Parathyroid adenoma (tissue), 2 donors: ENCODE data around the gene MRPS35.
"Not testable (repeated sequence)": the region's sequence is repeated elsewhere in the genome, so short reads cannot be mapped to it uniquely, and the experiment has no call there.

Experiments
- H2AFZ ChIP-seq: fragments of 300-600 bp; sonication (generic); one replicate; pipeline ENCODE4 v1.7.0; 2017; ENCODE audit warnings: antibody characterized with exemption, mild to moderate bottlenecking
- H3K27ac ChIP-seq: fragments of 300-600 bp; sonication (generic); one replicate; pipeline ENCODE4 v1.7.0; 2017
- H3K27me3 ChIP-seq: fragments of 300-600 bp; sonication (generic); one replicate; pipeline ENCODE4 v1.7.0; 2017; ENCODE audit warnings: low read length; ENCODE audit not compliant: control insufficient read depth, insufficient read depth
- H3K36me3 ChIP-seq: fragments of 300-600 bp; sonication (generic); one replicate; pipeline ENCODE4 v1.7.0; 2017; ENCODE audit warnings: low read length; ENCODE audit not compliant: control insufficient read depth, insufficient read depth
- H3K4me1 ChIP-seq: fragments of 300-600 bp; sonication (generic); one replicate; pipeline ENCODE4 v1.7.0; 2017; ENCODE audit warnings: control low read depth
- H3K4me2 ChIP-seq: fragments of 300-600 bp; sonication (generic); one replicate; pipeline ENCODE4 v1.7.0; 2017; ENCODE audit warnings: low read length
- H3K4me3 ChIP-seq: fragments of 300-600 bp; sonication (generic); one replicate; pipeline ENCODE4 v1.7.0; 2017; ENCODE audit warnings: low read depth, low read length
- H3K79me2 ChIP-seq: fragments of 300-600 bp; sonication (generic); one replicate; pipeline ENCODE4 v1.7.0; 2017; ENCODE audit warnings: control low read depth
- H3K9ac ChIP-seq: fragments of 300-600 bp; sonication (generic); one replicate; pipeline ENCODE4 v1.7.0; 2017; ENCODE audit warnings: mild to moderate bottlenecking
- H3K9me3 ChIP-seq: fragments of 300-600 bp; sonication (generic); one replicate; pipeline ENCODE4 v1.7.0; 2017; ENCODE audit warnings: low read length; ENCODE audit not compliant: control insufficient read depth
- TF ChIP-seq, protein P1 (sequence below): fragments of 300-600 bp; sonication (generic); IDR thresholded peaks from one replicate; pipeline ENCODE4 v1.7.0; 2017; ENCODE audit warnings: antibody characterized with exemption, mild to moderate bottlenecking
- donor health status: primary hyperparathyroidism.

MRPS35 gene

DNA sequence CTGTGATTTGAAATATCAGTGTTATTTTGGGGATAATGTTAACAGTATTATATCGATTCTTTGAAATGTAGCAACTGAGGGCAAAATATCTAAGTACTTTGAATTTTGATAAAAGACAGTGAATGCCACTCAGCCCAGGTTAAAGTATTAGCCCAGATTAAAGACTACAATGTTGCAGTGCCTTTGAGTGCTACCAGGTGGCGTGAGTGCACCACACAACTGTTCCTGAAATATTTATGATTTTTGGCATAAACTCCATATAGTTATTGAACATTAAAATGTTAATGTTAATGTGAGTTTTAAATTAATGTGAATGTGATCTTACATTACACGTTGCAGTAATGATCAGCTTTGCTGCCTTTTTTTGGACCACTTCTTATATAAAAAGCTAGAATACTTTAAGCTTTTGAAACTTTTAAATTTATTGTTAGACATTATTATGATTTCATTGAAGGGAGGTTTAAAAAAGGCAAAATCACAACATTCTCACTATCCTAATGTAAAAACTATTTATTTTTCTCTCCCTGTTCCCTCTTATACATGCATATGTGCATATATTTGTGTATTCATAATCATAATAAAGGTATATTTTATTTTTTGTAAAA, 22.5 kb downstream of the MRPS35 start:
- H3K27ac ChIP-seq: no peak overlapping the region
- H3K9ac ChIP-seq: no peak overlapping the region
- no peaks in the 10 kb centered on the region for H3K27me3 ChIP-seq
- no peaks in the 10 kb centered on the region for H3K9me3 ChIP-seq
- H3K4me2 ChIP-seq: no peak overlapping the region
- no peaks in the 10 kb centered on the region for H3K36me3 ChIP-seq
- TF ChIP-seq, protein P1, sequence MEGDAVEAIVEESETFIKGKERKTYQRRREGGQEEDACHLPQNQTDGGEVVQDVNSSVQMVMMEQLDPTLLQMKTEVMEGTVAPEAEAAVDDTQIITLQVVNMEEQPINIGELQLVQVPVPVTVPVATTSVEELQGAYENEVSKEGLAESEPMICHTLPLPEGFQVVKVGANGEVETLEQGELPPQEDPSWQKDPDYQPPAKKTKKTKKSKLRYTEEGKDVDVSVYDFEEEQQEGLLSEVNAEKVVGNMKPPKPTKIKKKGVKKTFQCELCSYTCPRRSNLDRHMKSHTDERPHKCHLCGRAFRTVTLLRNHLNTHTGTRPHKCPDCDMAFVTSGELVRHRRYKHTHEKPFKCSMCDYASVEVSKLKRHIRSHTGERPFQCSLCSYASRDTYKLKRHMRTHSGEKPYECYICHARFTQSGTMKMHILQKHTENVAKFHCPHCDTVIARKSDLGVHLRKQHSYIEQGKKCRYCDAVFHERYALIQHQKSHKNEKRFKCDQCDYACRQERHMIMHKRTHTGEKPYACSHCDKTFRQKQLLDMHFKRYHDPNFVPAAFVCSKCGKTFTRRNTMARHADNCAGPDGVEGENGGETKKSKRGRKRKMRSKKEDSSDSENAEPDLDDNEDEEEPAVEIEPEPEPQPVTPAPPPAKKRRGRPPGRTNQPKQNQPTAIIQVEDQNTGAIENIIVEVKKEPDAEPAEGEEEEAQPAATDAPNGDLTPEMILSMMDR: peak; percentile 78
- H3K4me1 ChIP-seq: no peaks in the 10 kb centered on the region
- H3K79me2 ChIP-seq: no peaks in the 10 kb centered on the region
- H2AFZ ChIP-seq: no peak overlapping the region
- H3K4me3 ChIP-seq: no peak overlapping the region

DNA sequence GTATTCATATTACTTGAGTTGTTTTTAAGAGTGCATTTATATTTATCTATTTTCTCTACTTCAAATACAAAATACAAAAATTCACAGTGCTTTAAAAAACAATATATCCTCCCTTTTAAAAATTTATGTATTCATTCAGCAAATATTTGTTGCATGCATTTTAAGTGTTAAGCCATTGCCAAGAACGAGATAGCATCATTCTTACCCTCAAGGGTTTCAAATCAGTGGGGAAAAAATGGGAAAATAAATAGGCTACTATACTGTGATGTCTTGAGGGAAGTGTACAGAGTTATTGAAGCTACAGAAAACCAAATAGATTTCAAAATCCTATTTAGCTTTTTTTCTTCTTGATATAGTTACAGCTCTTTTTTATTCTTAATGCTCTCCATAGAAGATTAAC, 23.2 kb downstream of the MRPS35 start:
- Histone ChIP-seq H3K27me3 (no peaks in the 10 kb centered on the region), H2AFZ (no peak overlapping the region), H3K27ac (no peak overlapping the region), H3K4me3 (no peak overlapping the region), H3K79me2 (no peaks in the 10 kb centered on the region), H3K4me2 (no peak overlapping the region), H3K4me1 (no peaks in the 10 kb centered on the region), H3K36me3 (no peaks in the 10 kb centered on the region), H3K9ac (no peak overlapping the region), H3K9me3 (no peaks in the 10 kb centered on the region)
- TF ChIP-seq, protein P1: no peak

DNA sequence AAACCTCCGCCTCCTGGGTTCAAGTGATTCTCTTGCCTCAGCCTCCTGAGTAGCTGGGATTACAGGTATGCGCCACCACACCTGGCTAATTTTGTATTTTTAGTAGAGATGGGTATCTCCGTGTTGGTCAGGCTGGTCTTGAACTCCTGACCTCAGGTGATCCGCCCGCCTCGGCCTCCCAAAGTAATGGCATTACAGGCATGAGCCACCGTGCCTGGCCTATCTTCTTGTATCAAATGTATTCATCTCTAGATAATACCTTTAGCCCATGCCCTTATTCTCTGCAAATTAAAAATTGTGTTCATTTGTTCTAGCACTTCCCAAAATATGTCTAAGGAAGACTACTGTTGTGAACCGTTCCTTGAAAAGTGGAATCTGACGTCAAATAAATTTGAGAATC, 23.7 kb downstream of the MRPS35 start:
- H2AFZ ChIP-seq, H3K4me2 ChIP-seq, H3K9me3 ChIP-seq, H3K36me3 ChIP-seq, H3K9ac ChIP-seq, H3K79me2 ChIP-seq, H3K4me3 ChIP-seq, H3K27ac ChIP-seq, H3K27me3 ChIP-seq, H3K4me1 ChIP-seq: not testable (repeated sequence)

DNA sequence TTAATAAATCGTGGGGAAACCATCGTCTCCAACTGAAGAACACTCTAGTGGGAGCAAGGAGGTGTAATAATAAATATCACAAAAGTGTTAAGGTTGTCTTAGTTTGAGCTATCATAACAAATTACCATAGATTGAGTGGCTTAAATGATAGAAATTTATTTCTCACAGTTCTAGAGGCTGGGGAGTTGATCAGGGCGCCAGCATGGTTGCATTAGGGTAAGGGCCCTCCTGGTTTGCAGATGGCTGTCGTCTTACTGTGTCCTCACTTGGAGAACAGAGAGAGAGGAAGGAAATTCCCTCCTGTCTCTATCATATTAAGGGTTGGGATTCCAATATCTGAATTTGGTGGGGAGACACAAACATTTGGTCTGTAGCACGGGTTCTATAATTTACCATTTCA, 33.0 kb downstream of the MRPS35 start:
- TF ChIP-seq, protein P1: no peak
- no peaks in the 10 kb centered on the region for H3K4me1 ChIP-seq
- H2AFZ ChIP-seq: no peak overlapping the region
- H3K9me3 ChIP-seq: no peaks in the 10 kb centered on the region
- H3K4me2 ChIP-seq: no peak overlapping the region
- H3K4me3 ChIP-seq: no peak overlapping the region
- H3K36me3 ChIP-seq: no peaks in the 10 kb centered on the region
- H3K9ac ChIP-seq: no peak overlapping the region
- peaks cover 5% of the 10 kb centered on the region for H3K79me2 ChIP-seq
- no peaks in the 10 kb centered on the region for H3K27me3 ChIP-seq
- no peak overlapping the region for H3K27ac ChIP-seq

DNA sequence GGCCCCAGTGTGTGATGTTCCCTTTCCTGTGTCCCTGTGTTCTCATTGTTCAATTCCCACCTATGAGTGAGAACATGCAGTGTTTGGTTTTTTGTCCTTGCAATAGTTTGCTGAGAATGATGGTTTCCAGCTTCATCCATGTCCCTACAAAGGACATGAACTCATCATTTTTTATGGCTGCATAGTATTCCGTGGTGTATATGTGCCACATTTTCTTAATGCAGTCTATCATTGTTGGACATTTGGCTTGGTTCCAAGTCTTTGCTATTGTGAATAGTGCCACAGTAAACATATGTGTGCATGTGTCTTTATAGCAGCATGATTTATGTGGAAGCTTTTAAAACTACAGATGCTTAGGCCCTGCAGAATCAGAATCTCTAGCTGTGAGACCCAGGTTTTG, 35.1 kb downstream of the MRPS35 start:
- H3K4me1 ChIP-seq, H3K36me3 ChIP-seq, H3K27ac ChIP-seq, H3K27me3 ChIP-seq, H3K4me2 ChIP-seq, H2AFZ ChIP-seq, H3K9ac ChIP-seq, H3K79me2 ChIP-seq, H3K9me3 ChIP-seq, H3K4me3 ChIP-seq: not testable (repeated sequence)
